Loucy (cell line): ENCODE results near the gene MYBBP1A.

Source experiments
- CTCF ChIP-seq: fragments of 200-600 bp; sonication (generic); conservative IDR thresholded peaks from 2 replicates; pipeline ENCODE4 v1.5.1; 2014; ENCODE audit warnings: mild to moderate bottlenecking, antibody characterized with exemption, low read length
- EZH2phosphoT487 ChIP-seq: fragments of 200-600 bp; IDR thresholded peaks from 2 replicates; pipeline ENCODE4 v1.6.1; 2018; ENCODE audit warnings: antibody characterized with exemption, mild to moderate bottlenecking, moderate library complexity, borderline replicate concordance

GRCh38 chr17:4559966-4560365, 4.8 kb upstream of the MYBBP1A start:
- TF ChIP-seq CTCF (no peak), EZH2phosphoT487 (no peak)
